ENCODE results near the gene UFD1. TPM values are rescaled to one million over a fixed set of nuclear protein-coding genes. Genes with fewer than 3 reads are reported as not detected.

Gene UFD1
- total RNA-seq, 2 experiments from 2014 or later: 62.1 to 65.6 TPM

DNA sequence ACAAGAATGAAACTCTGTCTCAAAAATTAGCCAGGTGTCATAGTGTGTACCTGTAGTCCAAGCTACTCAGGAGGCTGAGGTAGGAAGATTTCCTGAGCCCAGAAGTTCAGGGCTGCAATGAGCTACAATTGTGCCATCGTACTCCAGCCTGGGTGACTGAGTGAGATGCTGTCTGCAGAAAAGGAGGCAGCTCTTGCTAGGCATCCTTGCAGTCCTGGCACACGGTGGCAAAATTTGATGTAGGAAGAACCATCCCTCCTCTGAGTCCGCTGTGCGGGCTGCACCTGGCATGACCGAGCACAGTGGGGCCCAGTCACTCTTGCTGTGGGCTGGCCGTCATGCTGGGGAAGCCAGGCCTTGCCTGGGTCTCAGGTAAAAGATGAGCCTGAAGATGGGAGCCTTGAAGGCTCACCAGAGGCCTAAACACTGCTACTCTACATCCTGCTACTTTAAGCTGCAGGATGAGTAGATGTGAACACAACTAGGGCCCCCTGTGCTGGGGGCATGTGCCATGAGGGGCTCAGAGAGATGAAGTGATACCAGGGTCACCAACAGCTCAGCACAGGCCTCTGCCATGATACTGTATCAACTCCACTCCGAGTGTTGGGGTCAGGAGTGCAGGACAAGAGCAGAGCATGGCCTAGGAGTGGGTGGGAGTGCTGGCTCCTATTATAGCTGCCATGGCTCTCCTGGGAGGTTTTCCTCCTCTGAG lies 19.3 kb upstream of the UFD1 start:
- peaks cover 27% of the 10 kb centered on the region for H3K36me3 Mint-ChIP-seq (ENCODE audit: low read depth)
- H3K4me3 Mint-ChIP-seq: no peak overlapping the region
- CTCF ChIA-PET: interaction anchor here (1.5 kb wide), 1 partner anchor 132 kb away, joined by 5 read pairs; no protein-coding TSS in a partner anchor
- no peaks in the 10 kb centered on the region for H3K9me3 Mint-ChIP-seq
- POLR2A ChIA-PET: interaction anchor here (0.6 to 1.1 kb wide), 2 partner anchors 9 to 54 kb away, joined by 3 read pairs; no protein-coding TSS in a partner anchor
- no peak for DNase-seq
- H3K27me3 Mint-ChIP-seq: no peaks in the 10 kb centered on the region
- H3K27ac Mint-ChIP-seq: no peak overlapping the region
- H3K4me1 Mint-ChIP-seq: no peaks in the 10 kb centered on the region

DNA sequence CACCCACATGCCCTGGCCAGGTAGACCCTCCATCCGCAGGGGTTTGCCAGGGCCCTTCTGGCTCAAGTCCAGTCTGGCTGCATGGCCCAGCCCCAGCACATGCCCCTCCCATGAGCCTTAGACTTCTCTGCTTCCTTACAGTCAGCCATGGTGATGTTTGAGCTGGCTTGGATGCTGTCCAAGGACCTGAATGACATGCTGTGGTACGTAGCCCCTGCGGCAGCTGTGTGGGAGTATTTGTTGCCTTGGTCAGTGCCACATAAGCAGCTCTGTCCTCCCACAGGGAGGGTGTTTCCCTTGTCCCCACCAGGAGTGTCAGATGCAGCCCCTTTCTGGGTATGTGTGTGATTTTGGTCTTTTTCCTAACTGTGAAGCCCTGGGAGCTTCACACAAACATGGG lies 18.3 kb upstream of the UFD1 start:
- Mint-ChIP-seq H3K4me1 (peaks cover 4% of the 10 kb centered on the region), H3K27ac (no peak overlapping the region), H3K9me3 (no peaks in the 10 kb centered on the region), H3K36me3 (ENCODE audit: low read depth) (peaks cover 35% of the 10 kb centered on the region), H3K4me3 (no peak overlapping the region), H3K27me3 (no peaks in the 10 kb centered on the region)
- ChIA-PET CTCF (interaction anchor here (1.5 kb wide), 1 partner anchor 133 kb away, joined by 5 read pairs; no protein-coding TSS in a partner anchor), POLR2A (no interaction called here)
- DNase-seq: no peak

DNA sequence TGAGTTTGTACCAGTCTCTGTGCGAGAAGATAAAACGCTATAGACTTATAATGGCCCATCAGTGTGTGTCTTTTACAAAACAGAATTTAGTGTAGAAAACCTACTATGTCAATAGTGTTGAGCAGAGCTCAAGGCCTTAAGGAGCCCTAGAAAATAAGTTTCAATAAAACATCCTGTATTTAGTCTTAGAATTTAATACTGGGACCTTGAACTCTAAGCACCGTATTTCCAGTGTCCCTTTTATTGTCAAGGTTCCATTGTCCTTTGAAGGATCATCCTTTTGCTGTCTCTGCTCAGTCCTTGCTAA lies 17.3 kb upstream of the UFD1 start:
- no peaks in the 10 kb centered on the region for H3K9me3 Mint-ChIP-seq
- ChIA-PET POLR2A (interaction anchor here (0.9 kb wide), 1 partner anchor 49 kb away, joined by 3 read pairs; the partner anchor contains the start of gene C22orf39), CTCF (interaction anchor here (1.0 to 1.6 kb wide), 2 partner anchors 127 to 133 kb away, joined by 3 to 8 read pairs; no protein-coding TSS in a partner anchor)
- peaks cover 14% of the 10 kb centered on the region for H3K4me1 Mint-ChIP-seq
- no peak overlapping the region for H3K4me3 Mint-ChIP-seq
- DNase-seq: no peak
- no peaks in the 10 kb centered on the region for H3K27me3 Mint-ChIP-seq
- H3K27ac Mint-ChIP-seq: no peak overlapping the region
- peaks cover 44% of the 10 kb centered on the region for H3K36me3 Mint-ChIP-seq (ENCODE audit: low read depth)

DNA sequence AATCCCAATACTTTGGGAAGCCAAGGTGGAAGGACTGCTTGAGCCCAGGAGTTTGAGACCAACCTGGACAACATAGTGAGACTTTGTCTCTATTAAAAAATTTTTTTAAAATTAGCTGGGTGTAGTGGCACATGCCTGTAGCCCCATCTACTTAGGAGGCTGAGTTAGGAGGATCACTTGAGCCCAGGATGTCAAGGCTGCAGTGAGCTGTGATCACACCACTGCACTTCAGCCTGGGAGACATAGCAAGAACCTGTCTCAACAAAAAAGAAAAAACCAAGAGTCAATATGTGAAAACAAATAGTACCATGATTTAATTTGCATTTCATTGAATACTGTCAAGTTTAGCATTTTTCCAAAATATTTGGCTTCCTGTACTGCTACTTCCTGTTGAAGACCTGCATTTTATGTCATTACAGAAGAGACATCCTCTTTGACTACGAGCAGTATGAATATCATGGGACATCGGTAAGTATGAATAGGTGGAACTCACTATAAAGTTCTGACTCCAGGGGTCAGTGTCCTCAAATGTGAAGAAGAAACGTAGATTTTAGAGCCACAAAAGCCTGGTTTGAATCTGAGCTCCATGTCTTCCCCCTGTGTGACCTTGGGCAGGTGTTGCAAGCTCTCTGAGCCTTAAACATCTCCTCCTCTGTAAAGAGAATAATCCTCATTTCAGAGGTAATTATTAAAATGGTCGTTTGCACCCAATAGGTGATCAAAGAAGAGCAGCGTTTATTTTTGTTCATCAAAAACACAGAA lies 16.8 kb upstream of the UFD1 start:
- Mint-ChIP-seq H3K27ac (peak overlapping the region; percentile 23), H3K4me1 (peaks cover 14% of the 10 kb centered on the region), H3K36me3 (ENCODE audit: low read depth) (peaks cover 44% of the 10 kb centered on the region), H3K4me3 (no peak overlapping the region), H3K9me3 (no peaks in the 10 kb centered on the region), H3K27me3 (no peaks in the 10 kb centered on the region)
- DNase-seq: no peak
- ChIA-PET POLR2A (interaction anchor here (0.9 kb wide), 1 partner anchor 49 kb away, joined by 3 read pairs; the partner anchor contains the start of gene C22orf39), CTCF (interaction anchor here (1.0 to 1.6 kb wide), 2 partner anchors 127 to 134 kb away, joined by 3 to 8 read pairs; no protein-coding TSS in a partner anchor)

DNA sequence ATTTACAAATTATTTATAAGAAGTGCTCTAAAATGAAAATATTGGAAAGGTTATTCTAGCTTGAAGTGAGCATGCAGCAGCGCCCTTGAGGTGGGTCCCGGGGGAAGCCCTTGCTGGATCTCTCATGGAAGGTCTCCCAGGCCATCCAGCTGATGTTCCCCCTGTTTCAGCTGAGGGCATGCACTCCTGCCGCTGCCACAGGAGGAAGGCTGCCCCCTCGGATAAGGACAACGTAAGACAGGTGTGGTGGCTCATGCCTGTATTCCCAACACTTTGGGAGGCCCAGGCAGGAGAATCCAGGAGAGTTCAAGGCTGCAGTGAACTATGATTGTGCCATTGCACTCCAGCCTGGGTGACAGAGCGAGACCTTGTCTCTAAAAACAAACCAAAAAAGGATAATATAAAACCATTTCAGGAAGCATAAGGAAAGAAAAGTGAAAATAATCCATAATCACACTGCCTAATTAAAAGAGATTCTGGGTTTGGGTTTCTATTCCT lies 15.7 kb upstream of the UFD1 start:
- Mint-ChIP-seq H3K27ac (no peak overlapping the region), H3K4me1 (peaks cover 20% of the 10 kb centered on the region), H3K4me3 (no peak overlapping the region), H3K9me3 (no peaks in the 10 kb centered on the region), H3K36me3 (ENCODE audit: low read depth) (peaks cover 46% of the 10 kb centered on the region), H3K27me3 (no peaks in the 10 kb centered on the region)
- no peak for DNase-seq
- ChIA-PET CTCF (no interaction called here), POLR2A (interaction anchor here (1.3 to 2.2 kb wide), 2 partner anchors 8 to 15 kb away, joined by 3 to 6 read pairs; partner anchors contain the start of gene CDC45)

DNA sequence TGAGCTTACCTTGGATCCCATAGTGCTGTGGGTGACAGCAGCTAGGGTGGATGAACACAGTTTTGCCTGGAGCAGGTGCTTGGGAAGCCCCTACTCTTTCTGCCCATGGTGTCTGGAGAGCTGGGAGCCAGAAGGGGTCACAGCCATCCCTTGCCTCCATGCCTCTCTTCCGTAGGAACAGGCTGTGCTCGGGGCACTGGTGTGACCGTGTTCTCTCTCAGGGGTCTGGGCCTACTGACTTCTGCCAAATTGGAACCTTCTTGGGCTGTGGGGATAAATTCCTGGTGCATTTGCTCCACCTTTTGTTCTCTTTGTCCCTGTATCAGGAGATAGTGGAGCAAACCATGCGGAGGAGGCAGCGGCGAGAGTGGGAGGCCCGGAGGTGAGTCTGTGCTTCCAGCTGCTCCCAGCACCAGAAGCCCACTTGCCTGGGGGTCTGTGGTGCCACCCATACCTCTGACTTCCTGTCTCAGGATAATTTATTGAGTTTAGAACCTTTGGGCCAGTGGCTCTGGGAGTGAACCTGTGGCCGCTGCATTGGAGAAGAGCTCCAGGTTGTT lies 15.1 kb upstream of the UFD1 start:
- POLR2A ChIA-PET: interaction anchor here (1.3 to 2.2 kb wide), 2 partner anchors 9 to 14 kb away, joined by 3 to 6 read pairs; partner anchors contain the start of gene CDC45
- Mint-ChIP-seq H3K4me3 (no peak overlapping the region), H3K9me3 (no peaks in the 10 kb centered on the region), H3K27me3 (no peaks in the 10 kb centered on the region), H3K4me1 (peaks cover 21% of the 10 kb centered on the region), H3K27ac (no peak overlapping the region), H3K36me3 (ENCODE audit: low read depth) (peaks cover 48% of the 10 kb centered on the region)
- DNase-seq: no peak
- CTCF ChIA-PET: interaction anchor here (1.8 kb wide), 1 partner anchor 136 kb away, joined by 7 read pairs; no protein-coding TSS in a partner anchor

DNA sequence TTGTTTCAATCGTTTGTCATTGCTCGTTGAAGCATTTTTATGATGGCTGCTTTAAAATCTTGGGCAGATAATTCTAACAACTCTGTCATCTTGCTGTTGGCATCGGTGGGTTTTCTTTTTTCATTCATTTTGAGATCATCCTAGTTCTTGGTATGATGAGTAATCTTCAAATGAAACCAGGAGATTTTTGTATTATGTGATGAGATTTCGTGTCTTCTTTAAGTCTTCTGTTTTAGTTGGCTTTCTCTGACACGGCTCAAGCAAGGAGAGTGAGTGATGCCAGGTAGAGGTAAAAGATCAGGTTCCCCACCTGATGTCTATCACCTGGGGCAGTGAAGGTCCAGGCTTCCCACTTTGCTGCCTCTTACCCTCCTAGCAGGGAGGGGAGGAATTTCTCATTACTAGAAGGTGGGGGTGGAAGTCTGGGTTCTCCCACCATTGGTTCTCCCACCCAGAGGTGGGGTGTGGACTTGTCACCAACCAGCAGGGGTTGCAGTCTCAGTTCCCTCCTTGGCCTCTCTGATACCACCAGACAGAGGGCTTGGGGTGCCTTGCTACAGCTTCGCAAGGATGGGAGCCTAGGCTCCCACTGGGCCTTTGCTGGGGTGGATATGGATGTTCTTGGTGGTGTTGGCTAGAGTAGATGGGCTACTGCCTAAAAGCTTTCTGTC lies 13.6 kb upstream of the UFD1 start:
- Mint-ChIP-seq H3K27me3 (no peaks in the 10 kb centered on the region), H3K36me3 (ENCODE audit: low read depth) (peaks cover 54% of the 10 kb centered on the region), H3K27ac (peak overlapping the region; percentile 33), H3K4me1 (peaks cover 21% of the 10 kb centered on the region), H3K9me3 (no peaks in the 10 kb centered on the region), H3K4me3 (no peak overlapping the region)
- ChIA-PET CTCF (interaction anchor here (1.8 kb wide), 1 partner anchor 137 kb away, joined by 7 read pairs; no protein-coding TSS in a partner anchor), POLR2A (interaction anchor here (2.2 kb wide), 1 partner anchor 13 kb away, joined by 6 read pairs; the partner anchor contains the start of gene CDC45)
- no peak for DNase-seq

DNA sequence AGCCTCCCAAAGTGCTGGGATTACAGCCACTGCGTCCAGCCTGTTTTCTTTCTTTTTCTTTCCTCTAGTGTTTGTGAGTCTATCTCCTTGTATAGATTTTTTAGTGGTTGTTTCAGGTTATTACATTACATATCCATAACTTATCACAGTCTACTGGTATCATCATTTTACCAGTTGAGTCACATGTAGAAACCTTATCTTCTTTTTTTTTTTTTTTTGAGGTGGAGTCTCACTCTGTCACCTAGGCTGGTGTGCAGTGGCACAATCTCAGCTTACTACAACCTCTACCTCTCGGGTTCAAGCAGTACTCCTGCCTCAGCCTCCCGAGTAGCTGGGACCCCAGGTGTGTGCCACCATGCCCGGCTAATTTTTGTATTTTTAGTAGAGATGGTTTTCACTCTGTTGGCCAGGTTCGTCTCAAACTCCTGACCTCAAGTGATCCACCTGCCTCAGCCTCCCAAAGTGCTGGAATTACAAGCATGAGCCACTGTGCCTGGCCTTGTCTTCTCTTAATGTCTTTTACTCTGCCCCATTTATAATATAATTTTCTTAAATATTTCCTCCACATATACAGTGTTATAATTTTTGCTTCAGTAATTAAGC lies 11.7 kb upstream of the UFD1 start:
- CTCF ChIA-PET: interaction anchor here (0.6 kb wide), 1 partner anchor 12 kb away, joined by 3 read pairs; no protein-coding TSS in a partner anchor
- Mint-ChIP-seq H3K4me1 (peaks cover 21% of the 10 kb centered on the region), H3K27me3 (no peaks in the 10 kb centered on the region), H3K4me3 (no peak overlapping the region), H3K36me3 (ENCODE audit: low read depth) (peaks cover 48% of the 10 kb centered on the region), H3K9me3 (no peaks in the 10 kb centered on the region), H3K27ac (no peak overlapping the region)
- POLR2A ChIA-PET: interaction anchor here (1.6 to 3.9 kb wide), 2 partner anchors 11 to 14 kb away, joined by 5 to 17 read pairs; partner anchors contain the start of genes CDC45 and UFD1
- DNase-seq: no peak

DNA sequence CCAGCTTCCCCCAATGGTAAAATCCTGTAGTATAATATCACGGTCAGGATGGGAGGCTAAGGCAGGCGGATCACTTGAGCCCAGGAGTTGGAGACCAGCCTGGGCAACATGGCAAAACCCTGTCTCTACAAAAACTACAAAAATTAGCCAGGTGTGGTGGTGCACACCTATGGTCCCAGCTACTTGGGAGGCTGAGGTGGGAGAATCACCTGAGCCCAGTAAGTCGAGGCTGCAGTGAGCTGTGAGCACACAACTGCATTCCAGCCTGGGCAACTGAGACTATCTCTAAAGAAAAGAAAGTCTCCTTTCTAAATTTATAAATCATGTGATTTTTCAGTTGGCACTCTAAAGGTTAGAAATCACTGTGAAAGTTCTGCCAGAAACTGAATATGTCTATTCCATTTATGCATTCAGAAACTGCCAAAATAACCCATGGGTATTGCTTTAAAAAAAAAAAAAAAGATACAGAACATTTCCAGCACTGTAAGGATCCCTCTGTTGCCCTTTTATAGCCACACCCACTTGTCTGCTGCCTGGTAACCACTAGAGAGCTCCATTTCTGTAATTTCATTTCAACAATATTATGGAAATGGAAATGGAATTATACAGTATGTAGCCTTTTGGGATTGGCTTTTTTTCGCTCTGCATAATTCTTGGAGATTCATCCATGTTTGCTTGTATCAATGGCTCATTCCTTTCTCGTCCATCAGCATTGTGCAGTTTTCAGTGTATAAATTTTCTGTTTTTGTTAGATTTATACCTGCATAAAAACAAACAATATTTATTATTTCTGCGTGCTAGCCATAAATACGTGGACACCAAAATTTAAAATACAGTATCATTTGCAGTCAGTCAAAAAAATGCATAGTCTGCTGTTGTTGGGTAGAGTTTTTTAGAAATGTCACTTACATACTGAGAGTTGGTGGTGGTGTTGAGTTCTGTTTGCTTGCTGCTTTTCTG lies 10.2 kb upstream of the UFD1 start:
- H3K27me3 Mint-ChIP-seq: no peaks in the 10 kb centered on the region
- no peak overlapping the region for H3K27ac Mint-ChIP-seq
- ChIA-PET POLR2A (interaction anchor here (1.0 to 3.9 kb wide), 3 partner anchors 9 to 12 kb away, joined by 3 to 17 read pairs (median 5); partner anchors contain the start of genes CDC45 and UFD1), CTCF (interaction anchor here (1.6 kb wide), 1 partner anchor 11 kb away, joined by 6 read pairs; no protein-coding TSS in a partner anchor)
- no peak for DNase-seq
- H3K36me3 Mint-ChIP-seq (ENCODE audit: low read depth): peaks cover 60% of the 10 kb centered on the region
- H3K4me3 Mint-ChIP-seq: no peak overlapping the region
- peaks cover 30% of the 10 kb centered on the region for H3K4me1 Mint-ChIP-seq
- no peaks in the 10 kb centered on the region for H3K9me3 Mint-ChIP-seq

DNA sequence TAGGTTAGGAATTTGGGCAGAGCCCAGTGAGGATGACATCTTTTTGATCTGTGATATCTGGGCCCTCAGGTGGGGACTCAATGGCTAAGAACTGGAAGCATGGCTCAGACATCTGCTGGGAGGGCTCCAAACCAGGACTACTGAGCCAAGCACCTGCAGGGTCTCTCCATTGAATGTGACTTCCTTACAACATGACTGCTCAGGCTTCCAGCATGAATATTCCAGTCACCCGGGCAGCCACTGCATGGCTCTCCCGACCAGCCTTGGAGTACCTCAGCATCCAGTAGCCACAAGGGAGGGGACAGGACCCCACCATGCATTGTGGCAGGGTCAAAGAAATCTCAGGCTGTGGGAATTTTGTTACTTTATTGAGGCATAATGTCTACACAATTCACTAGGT lies 9.3 kb upstream of the UFD1 start:
- POLR2A ChIA-PET: interaction anchor here (3.9 kb wide), 1 partner anchor 9 kb away, joined by 17 read pairs; the partner anchor contains the start of genes CDC45 and UFD1
- Mint-ChIP-seq H3K4me1 (peaks cover 37% of the 10 kb centered on the region), H3K4me3 (no peak overlapping the region), H3K27ac (no peak overlapping the region), H3K36me3 (ENCODE audit: low read depth) (peaks cover 63% of the 10 kb centered on the region), H3K27me3 (no peaks in the 10 kb centered on the region), H3K9me3 (no peaks in the 10 kb centered on the region)
- DNase-seq: no peak
- CTCF ChIA-PET: interaction anchor here (0.9 kb wide), 2 partner anchors 9 to 142 kb away, joined by 5 read pairs; partner anchors contain the start of gene CDC45

Data from activated CD4-positive, alpha-beta memory T cell treated with anti-CD3 and anti-CD28 coated beads, Interleukin-2, amount 10 ng/mL, durations not matched to agents 7 days and 5 days (primary cell).